ENCODE measurements around the gene TRIM45. TPM values are rescaled to one million over a fixed set of nuclear protein-coding genes. Genes with fewer than 3 reads are reported as not detected.

TRIM45 gene
- total and polyA plus RNA-seq, 2 of the 13 experiments (the other 11 are each of a cell fraction or from before 2014, with no cell fraction given) = 1.9 to 2.3 TPM

- no peaks in the 10 kb centered on the region for H3K9me3 ChIP-seq (ENCODE audit: low read length)
- H3K9ac ChIP-seq (ENCODE audit: insufficient read depth, low read depth, low read length) = no peak overlapping the region
- no peak overlapping the region for H3K4me3 ChIP-seq (replicated peaks in 1 of 3; ENCODE audit: insufficient read depth in 1 of 3, low read depth in 2 of 3, low read length in 3 of 3)
- ChIA-PET POLR2A (no interaction called here), CTCF (ENCODE audit: low intra/inter-chr PET ratio, low total read pairs) (no interaction called here)
- BruUV-seq (replicated peaks) = no TSS peak
- TF ChIP-seq HNRNPUL1 (IDR thresholded peaks at IDR 0.05; ENCODE audit: low read depth, low read length) = no peak
- no peak for TF ChIP-seq ZNF616 (CRISPR knock-in tag; IDR thresholded peaks at IDR 0.05; ENCODE audit: low read depth)
- no peak for TF ChIP-seq ZNF749 (CRISPR knock-in tag; IDR thresholded peaks at IDR 0.05; ENCODE audit: borderline replicate concordance)
- TF ChIP-seq NR1H2 (CRISPR knock-in tag; IDR thresholded peaks at IDR 0.05; ENCODE audit: borderline replicate concordance, low read depth) = no peak
- TF ChIP-seq KLF12 (CRISPR knock-in tag; IDR thresholded peaks at IDR 0.05; ENCODE audit: borderline replicate concordance) = no peak
- no peak for TF ChIP-seq NPAS2 (CRISPR knock-in tag; IDR thresholded peaks at IDR 0.05; ENCODE audit: borderline replicate concordance)
- TF ChIP-seq CSRNP2 (CRISPR knock-in tag; conservative IDR thresholded peaks at IDR 0.05; ENCODE audit: low read depth) = no peak
- TF ChIP-seq DNMT1 (CRISPR knock-in tag; IDR thresholded peaks at IDR 0.05) = no peak
- TF ChIP-seq PLRG1 (conservative IDR thresholded peaks at IDR 0.05) = no peak
- no peak for TF ChIP-seq JUN (CRISPR knock-in tag; IDR thresholded peaks at IDR 0.05)
- FAIRE-seq = no peak
- peaks cover 27 to 60% of the 10 kb centered on the region in 2 experiments for H3K36me3 ChIP-seq (replicated peaks in 1 of 2; ENCODE audit: control insufficient read depth in 1 of 2, insufficient read depth in 2 of 2, low read length in 2 of 2)
- no peaks in the 10 kb centered on the region for H4K20me1 ChIP-seq (ENCODE audit: insufficient read depth, low read length)
- H2AFZ ChIP-seq (ENCODE audit: low read length) = no peak overlapping the region
- H3K27ac ChIP-seq (ENCODE audit: extremely low read length, insufficient read depth, low read length) = no peak overlapping the region
- no peak overlapping the region for H3K4me2 ChIP-seq (ENCODE audit: low read depth, low read length)
- intact Hi-C loops (cut with micrococcal nuclease; ENCODE audit: unreplicated experiment) (no loop called here), in situ Hi-C loops (cut with HindIII; ENCODE audit: extremely low pct_ligation_motif_present, low pct_unique_long_range_greater_than_20kb) (no loop called here)
- ATAC-seq = no peak
- H3K27me3 ChIP-seq (ENCODE audit: control insufficient read depth in 1 of 2, insufficient read depth in 2 of 2, low read length in 2 of 2) = no peaks in the 10 kb centered on the region
- H3K4me1 ChIP-seq (ENCODE audit: insufficient read depth, low read length) = no peaks in the 10 kb centered on the region
- H3K79me2 ChIP-seq (ENCODE audit: insufficient read depth, low read length) = no peaks in the 10 kb centered on the region
- 67% methylated on average over 3 of the region's 3 CpGs for WGBS (ENCODE audit: low lambda C conversion rate)
- DNase-seq (ENCODE audit: low spot score) = no peak
Observed at GRCh38 chr1:117077267-117077666, 44.3 kb downstream of the TRIM45 start.

Measured in HepG2 (cell line).